MM.1S (cell line): ENCODE measurements around the gene PDK1.

Source experiments
- DNase-seq: peaks from one replicate; pipeline ENCODE4 v3.0.0-alpha.2; 2015
- H2AFZ ChIP-seq: fragments of 300-600 bp; sonication (generic); 2 replicates; pipeline ENCODE4 v1.6.0; 2016; ENCODE audit warnings: antibody characterized with exemption, low read length
- H3F3A ChIP-seq: fragments of 300-600 bp; sonication (generic); 2 replicates; pipeline ENCODE4 v1.6.1; 2016; ENCODE audit warnings: mild to moderate bottlenecking, antibody characterized with exemption, low read length, moderate library complexity, mixed read lengths; ENCODE audit not compliant: insufficient read depth
- H3K27ac ChIP-seq: fragments of 300-600 bp; sonication (generic); 2 replicates; pipeline ENCODE4 v1.5.1; 2016; ENCODE audit warnings: mild to moderate bottlenecking, low read length
- H3K27me3 ChIP-seq: fragments of 300-600 bp; sonication (generic); replicated peaks from 2 replicates; pipeline ENCODE4 v1.6.0; 2016; ENCODE audit warnings: low read length; ENCODE audit not compliant: insufficient read depth
- H3K36me3 ChIP-seq: fragments of 300-600 bp; sonication (generic); replicated peaks from 2 replicates; pipeline ENCODE4 v1.6.1; 2016; ENCODE audit warnings: mild to moderate bottlenecking, low read length, mixed read lengths; ENCODE audit not compliant: insufficient read depth
- H3K4me1 ChIP-seq: fragments of 300-600 bp; sonication (generic); 2 replicates; pipeline ENCODE4 v1.6.1; 2016; ENCODE audit warnings: low read length, mixed read lengths
- H3K4me2 ChIP-seq: fragments of 300-600 bp; sonication (generic); 2 replicates; pipeline ENCODE4 v1.6.0; 2016; ENCODE audit warnings: low read depth, low read length
- H3K4me3 ChIP-seq: fragments of 300-600 bp; sonication (generic); 2 replicates; pipeline ENCODE4 v1.5.1; 2016; ENCODE audit warnings: low read length, mixed read lengths
- H3K79me2 ChIP-seq: fragments of 300-600 bp; sonication (generic); 2 replicates; pipeline ENCODE4 v1.6.1; 2016; ENCODE audit warnings: mixed run types, low read length, mixed read lengths
- H3K9ac ChIP-seq: fragments of 300-600 bp; sonication (generic); 2 replicates; pipeline ENCODE4 v1.6.1; 2016; ENCODE audit warnings: low read length, mixed read lengths
- H3K9me2 ChIP-seq: fragments of 300-600 bp; sonication (generic); replicated peaks from 2 replicates; pipeline ENCODE4 v1.6.1; 2016; ENCODE audit warnings: mild to moderate bottlenecking, low read length, mixed read lengths; ENCODE audit not compliant: insufficient read depth
- H3K9me3 ChIP-seq: fragments of 300-600 bp; sonication (generic); replicated peaks from 2 replicates; pipeline ENCODE4 v1.6.1; 2016; ENCODE audit warnings: mild to moderate bottlenecking, low read length, mixed read lengths; ENCODE audit not compliant: insufficient read depth
- H4K20me1 ChIP-seq: fragments of 300-600 bp; sonication (generic); 2 replicates; pipeline ENCODE4 v1.6.1; 2016; ENCODE audit warnings: mild to moderate bottlenecking, low read length, moderate library complexity, mixed read lengths; ENCODE audit not compliant: insufficient read depth
- CTCF ChIP-seq: fragments of 300-600 bp; sonication (generic); IDR thresholded peaks from 2 replicates; pipeline ENCODE4 v1.5.1; 2016; ENCODE audit warnings: antibody characterized with exemption, low read length, mixed read lengths
- EZH2 ChIP-seq: fragments of 300-600 bp; sonication (generic); optimal IDR thresholded peaks from 2 replicates; pipeline ENCODE3; 2017; ENCODE audit warnings: low read depth, mild to moderate bottlenecking, antibody characterized with exemption, low read length, mixed read lengths
- EZH2phosphoT487 ChIP-seq: fragments of 300-600 bp; sonication (generic); IDR thresholded peaks from 2 replicates; pipeline ENCODE4 v1.6.1; 2018; ENCODE audit warnings: antibody characterized with exemption, low read length

Gene PDK1

GRCh38 chr2:172643142-172643541 is 87.3 kb downstream of the PDK1 start:
- Histone ChIP-seq H3K79me2 (no peaks in the 10 kb centered on the region), H3K9me2 (no peaks in the 10 kb centered on the region), H3K4me1 (peaks cover 20% of the 10 kb centered on the region), H3K27ac (no peak overlapping the region), H2AFZ (no peak overlapping the region), H3F3A (no peaks in the 10 kb centered on the region), H3K36me3 (no peaks in the 10 kb centered on the region), H3K27me3 (no peaks in the 10 kb centered on the region), H4K20me1 (no peaks in the 10 kb centered on the region), H3K9me3 (no peaks in the 10 kb centered on the region), H3K4me2 (no peak overlapping the region), H3K4me3 (no peak overlapping the region), H3K9ac (no peak overlapping the region)
- DNase-seq, result no peak
- TF ChIP-seq CTCF (no peak), EZH2 (no peak), EZH2phosphoT487 (no peak)

GRCh38 chr2:172647439-172647838 is 91.5 kb downstream of the PDK1 start:
- DNase-seq, result no peak
- Histone ChIP-seq H3K4me3 (no peak overlapping the region), H4K20me1 (no peaks in the 10 kb centered on the region), H3K9me3 (no peaks in the 10 kb centered on the region), H3K9me2 (no peaks in the 10 kb centered on the region), H3K4me1 (peaks cover 16% of the 10 kb centered on the region), H2AFZ (no peak overlapping the region), H3K4me2 (no peak overlapping the region), H3K9ac (no peak overlapping the region), H3K36me3 (no peaks in the 10 kb centered on the region), H3K27me3 (no peaks in the 10 kb centered on the region), H3K79me2 (no peaks in the 10 kb centered on the region), H3K27ac (no peak overlapping the region), H3F3A (no peaks in the 10 kb centered on the region)
- TF ChIP-seq CTCF (no peak), EZH2 (no peak), EZH2phosphoT487 (no peak)

- H3K79me2 ChIP-seq, result no peaks in the 10 kb centered on the region
- H3K27ac ChIP-seq, result no peak overlapping the region
- no peaks in the 10 kb centered on the region for H3F3A ChIP-seq
- H3K4me3 ChIP-seq, result no peak overlapping the region
- H3K4me1 ChIP-seq, result no peaks in the 10 kb centered on the region
- TF ChIP-seq CTCF, result no peak
- no peak for TF ChIP-seq EZH2phosphoT487
- TF ChIP-seq EZH2, result no peak
- no peaks in the 10 kb centered on the region for H3K9me3 ChIP-seq
- no peak overlapping the region for H3K9ac ChIP-seq
- no peaks in the 10 kb centered on the region for H3K36me3 ChIP-seq
- no peaks in the 10 kb centered on the region for H3K27me3 ChIP-seq
- H3K9me2 ChIP-seq, result no peaks in the 10 kb centered on the region
- no peak for DNase-seq
- H2AFZ ChIP-seq, result no peak overlapping the region
- no peak overlapping the region for H3K4me2 ChIP-seq
- H4K20me1 ChIP-seq, result no peaks in the 10 kb centered on the region
Observed at GRCh38 chr2:172655091-172655837, 99.4 kb downstream of the PDK1 start.
